Mesendoderm (in vitro differentiated cells): Measurements from ENCODE around the gene APOA1.
A peak's percentile ranks its signal among the peaks of the same experiment; 100 is the strongest.

Experiments
- DNase-seq: peaks from one replicate; pipeline ENCODE4 v3.0.0; 2013
- H2AK5ac ChIP-seq: 2 replicates; pipeline ENCODE4 v1.6.1; 2013; ENCODE audit warnings: low read length, inconsistent platforms
- H2BK120ac ChIP-seq: 2 replicates; pipeline ENCODE4 v1.6.1; 2013; ENCODE audit warnings: low read depth, mild to moderate bottlenecking, low read length, moderate library complexity, mixed read lengths
- H2BK15ac ChIP-seq: replicated peaks from 2 replicates; pipeline ENCODE4 v1.6.1; 2013; ENCODE audit warnings: low read depth, mild to moderate bottlenecking, moderate library complexity
- H2BK5ac ChIP-seq: 2 replicates; pipeline ENCODE4 v1.6.1; 2013; ENCODE audit warnings: low read length, inconsistent platforms
- H3K18ac ChIP-seq: 2 replicates; pipeline ENCODE4 v1.6.1; 2013; ENCODE audit warnings: mild to moderate bottlenecking, low read length, mixed read lengths
- H3K23ac ChIP-seq: one replicate; pipeline ENCODE4 v1.6.1; 2013; ENCODE audit warnings: low read length
- H3K27ac ChIP-seq: 2 replicates; pipeline ENCODE4 v1.5.1; 2013; ENCODE audit warnings: low read depth, mild to moderate bottlenecking, inconsistent platforms, low read length, moderate library complexity
- H3K27me3 ChIP-seq: 2 replicates; pipeline ENCODE4 v1.6.1; 2013; ENCODE audit warnings: low read length, control low read depth, mild to moderate bottlenecking, inconsistent platforms; ENCODE audit not compliant: insufficient read depth, poor library complexity
- H3K36me3 ChIP-seq: 2 replicates; pipeline ENCODE4 v1.6.1; 2013; ENCODE audit warnings: low read length, inconsistent platforms; ENCODE audit not compliant: control insufficient read depth, insufficient read depth
- H3K4ac ChIP-seq: one replicate; pipeline ENCODE4 v1.6.1; 2013; ENCODE audit warnings: low read depth, mild to moderate bottlenecking, low read length, moderate library complexity
- H3K4me1 ChIP-seq: 2 replicates; pipeline ENCODE4 v1.6.1; 2013; ENCODE audit warnings: low read depth, low read length, inconsistent platforms; ENCODE audit not compliant: control insufficient read depth
- H3K4me2 ChIP-seq: 2 replicates; pipeline ENCODE4 v1.6.1; 2013; ENCODE audit warnings: low read length
- H3K4me3 ChIP-seq: 2 replicates; pipeline ENCODE4 v1.5.1; 2013; ENCODE audit warnings: mild to moderate bottlenecking, low read length
- H3K56ac ChIP-seq: one replicate; pipeline ENCODE4 v1.6.1; 2013; ENCODE audit warnings: low read length
- H3K79me1 ChIP-seq: 2 replicates; pipeline ENCODE4 v1.6.1; 2013; ENCODE audit warnings: low read length, inconsistent platforms
- H3K79me2 ChIP-seq: 2 replicates; pipeline ENCODE4 v1.6.1; 2013; ENCODE audit warnings: mild to moderate bottlenecking, low read length; ENCODE audit not compliant: control insufficient read depth, insufficient read depth
- H3K9ac ChIP-seq: 2 replicates; pipeline ENCODE4 v1.6.1; 2013; ENCODE audit warnings: low read length, inconsistent platforms
- H4K5ac ChIP-seq: one replicate; pipeline ENCODE4 v1.6.1; 2013; ENCODE audit warnings: low read length
- H4K8ac ChIP-seq: one replicate; pipeline ENCODE4 v1.6.1; 2013; ENCODE audit warnings: low read depth, mild to moderate bottlenecking, control low read depth, low read length, moderate library complexity
- WGBS: extraction: QIAGEN DNeasy Blood & Tissue Kit; methylation state at CpG from one replicate; pipeline ENCODE4 v1.1.7; 2013; ENCODE audit warnings: low lambda C conversion rate, missing lambda C conversion rate; ENCODE audit not compliant: insufficient coverage; ENCODE audit errors: extremely low coverage; 5-methylcytosine and 5-hydroxymethylcytosine counted together

Gene APOA1

DNA sequence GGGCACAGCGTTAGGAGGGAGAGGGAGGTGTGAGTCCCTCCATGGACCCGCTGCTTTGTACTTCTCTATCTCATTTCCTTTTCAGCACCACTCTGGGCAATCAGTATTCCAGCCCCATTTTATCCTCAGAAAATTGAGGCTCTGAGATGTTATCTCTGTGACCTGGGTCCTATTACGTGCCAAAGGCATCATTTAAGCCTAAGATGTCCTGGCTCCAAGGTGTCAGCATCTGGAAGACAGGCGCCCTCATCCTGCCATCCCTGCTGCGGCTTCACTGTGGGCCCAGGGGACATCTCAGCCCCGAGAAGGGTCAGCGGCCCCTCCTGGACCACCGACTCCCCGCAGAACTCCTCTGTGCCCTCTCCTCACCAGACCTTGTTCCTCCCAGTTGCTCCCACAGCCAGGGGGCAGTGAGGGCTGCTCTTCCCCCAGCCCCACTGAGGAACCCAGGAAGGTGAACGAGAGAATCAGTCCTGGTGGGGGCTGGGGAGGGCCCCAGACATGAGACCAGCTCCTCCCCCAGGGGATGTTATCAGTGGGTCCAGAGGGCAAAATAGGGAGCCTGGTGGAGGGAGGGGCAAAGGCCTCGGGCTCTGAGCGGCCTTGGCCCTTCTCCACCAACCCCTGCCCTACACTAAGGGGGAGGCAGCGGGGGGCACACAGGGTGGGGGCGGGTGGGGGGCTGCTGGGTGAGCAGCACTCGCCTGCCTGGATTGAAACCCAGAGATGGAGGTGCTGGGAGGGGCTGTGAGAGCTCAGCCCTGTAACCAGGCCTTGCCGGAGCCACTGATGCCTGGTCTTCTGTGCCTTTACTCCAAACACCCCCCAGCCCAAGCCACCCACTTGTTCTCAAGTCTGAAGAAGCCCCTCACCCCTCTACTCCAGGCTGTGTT lies 8.5 kb downstream of the APOA1 start:
- no peak overlapping the region for H3K4me2 ChIP-seq
- no peak overlapping the region for H3K27ac ChIP-seq
- H3K27me3 ChIP-seq, result no peaks in the 10 kb centered on the region
- no peak overlapping the region for H4K5ac ChIP-seq
- no peaks in the 10 kb centered on the region for H3K4me1 ChIP-seq
- no peak overlapping the region for H2AK5ac ChIP-seq
- no peak overlapping the region for H3K18ac ChIP-seq
- H3K36me3 ChIP-seq, result no peaks in the 10 kb centered on the region
- H3K4ac ChIP-seq, result no peak overlapping the region
- no peaks in the 10 kb centered on the region for H3K79me1 ChIP-seq
- no peak overlapping the region for H3K9ac ChIP-seq
- no peak overlapping the region for H3K4me3 ChIP-seq
- no peaks in the 10 kb centered on the region for H3K79me2 ChIP-seq
- no peak overlapping the region for H4K8ac ChIP-seq
- WGBS, result no CpG with 5 or more reads among the region's 16 CpGs
- no peak overlapping the region for H2BK15ac ChIP-seq
- H2BK120ac ChIP-seq, result no peak overlapping the region
- H3K23ac ChIP-seq, result no peak overlapping the region
- peak; percentile 49 for DNase-seq
- H2BK5ac ChIP-seq, result no peak overlapping the region
- no peak overlapping the region for H3K56ac ChIP-seq

- no peak overlapping the region for H3K23ac ChIP-seq
- H3K4ac ChIP-seq, result no peak overlapping the region
- H3K79me2 ChIP-seq, result no peaks in the 10 kb centered on the region
- H3K4me2 ChIP-seq, result no peak overlapping the region
- no peak overlapping the region for H3K18ac ChIP-seq
- no peak overlapping the region for H2BK5ac ChIP-seq
- no peaks in the 10 kb centered on the region for H3K36me3 ChIP-seq
- no peak overlapping the region for H3K9ac ChIP-seq
- H3K4me3 ChIP-seq, result no peak overlapping the region
- H4K5ac ChIP-seq, result no peak overlapping the region
- H4K8ac ChIP-seq, result no peak overlapping the region
- no peaks in the 10 kb centered on the region for H3K4me1 ChIP-seq
- no peak overlapping the region for H2BK15ac ChIP-seq
- no peak for DNase-seq
- H2AK5ac ChIP-seq, result no peak overlapping the region
- H2BK120ac ChIP-seq, result no peak overlapping the region
- H3K27ac ChIP-seq, result no peak overlapping the region
- no peaks in the 10 kb centered on the region for H3K79me1 ChIP-seq
- no CpG with 5 or more reads among the region's 6 CpGs for WGBS
- H3K56ac ChIP-seq, result no peak overlapping the region
- H3K27me3 ChIP-seq, result no peaks in the 10 kb centered on the region
These were observed 10.0 kb downstream of the APOA1 start for GRCh38 chr11:116827461-116827860.

DNA sequence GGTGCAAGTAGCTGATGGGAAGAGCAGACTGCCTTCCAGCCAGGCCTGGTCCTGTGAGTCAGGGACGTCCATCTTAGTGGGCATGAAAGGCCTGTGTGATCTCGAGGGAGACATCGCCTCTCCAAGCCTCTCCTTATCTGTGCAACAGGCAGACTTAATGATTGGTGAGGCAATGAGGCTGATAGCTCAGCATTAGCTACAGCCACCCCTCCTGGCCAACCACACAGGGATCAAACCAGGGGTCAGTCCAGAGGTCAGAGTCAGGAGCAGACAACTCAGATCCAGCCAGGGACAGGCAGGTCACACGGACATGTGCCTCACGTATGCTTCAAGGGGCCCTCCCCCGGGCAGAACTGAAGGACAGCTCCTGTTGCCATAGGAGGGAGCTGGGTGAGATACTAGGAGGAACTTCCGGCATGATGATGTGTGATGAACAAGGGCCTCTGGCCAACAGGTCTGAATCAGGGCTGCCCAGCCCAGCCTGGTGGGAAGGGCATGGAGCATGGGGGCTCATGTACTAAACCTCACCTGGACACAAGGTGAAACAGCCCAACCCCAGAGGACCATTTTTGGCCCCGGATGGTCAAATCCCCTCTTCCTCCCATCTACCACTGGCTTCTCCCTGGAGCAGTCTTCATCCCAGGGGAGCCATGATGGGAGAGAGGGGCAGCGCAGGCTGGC lies 10.5 kb downstream of the APOA1 start:
- Histone ChIP-seq H3K18ac (no peak overlapping the region), H3K27ac (no peak overlapping the region), H3K4ac (no peak overlapping the region), H3K9ac (no peak overlapping the region), H3K4me1 (no peaks in the 10 kb centered on the region), H3K4me3 (no peak overlapping the region), H2BK15ac (no peak overlapping the region), H2BK120ac (no peak overlapping the region), H3K79me1 (no peaks in the 10 kb centered on the region), H3K4me2 (no peak overlapping the region), H2BK5ac (no peak overlapping the region), H4K5ac (no peak overlapping the region), H3K23ac (no peak overlapping the region), H3K27me3 (no peaks in the 10 kb centered on the region), H3K56ac (no peak overlapping the region), H3K79me2 (no peaks in the 10 kb centered on the region), H4K8ac (no peak overlapping the region), H3K36me3 (no peaks in the 10 kb centered on the region), H2AK5ac (no peak overlapping the region)
- no CpG with 5 or more reads among the region's 9 CpGs for WGBS
- no peak for DNase-seq

DNA sequence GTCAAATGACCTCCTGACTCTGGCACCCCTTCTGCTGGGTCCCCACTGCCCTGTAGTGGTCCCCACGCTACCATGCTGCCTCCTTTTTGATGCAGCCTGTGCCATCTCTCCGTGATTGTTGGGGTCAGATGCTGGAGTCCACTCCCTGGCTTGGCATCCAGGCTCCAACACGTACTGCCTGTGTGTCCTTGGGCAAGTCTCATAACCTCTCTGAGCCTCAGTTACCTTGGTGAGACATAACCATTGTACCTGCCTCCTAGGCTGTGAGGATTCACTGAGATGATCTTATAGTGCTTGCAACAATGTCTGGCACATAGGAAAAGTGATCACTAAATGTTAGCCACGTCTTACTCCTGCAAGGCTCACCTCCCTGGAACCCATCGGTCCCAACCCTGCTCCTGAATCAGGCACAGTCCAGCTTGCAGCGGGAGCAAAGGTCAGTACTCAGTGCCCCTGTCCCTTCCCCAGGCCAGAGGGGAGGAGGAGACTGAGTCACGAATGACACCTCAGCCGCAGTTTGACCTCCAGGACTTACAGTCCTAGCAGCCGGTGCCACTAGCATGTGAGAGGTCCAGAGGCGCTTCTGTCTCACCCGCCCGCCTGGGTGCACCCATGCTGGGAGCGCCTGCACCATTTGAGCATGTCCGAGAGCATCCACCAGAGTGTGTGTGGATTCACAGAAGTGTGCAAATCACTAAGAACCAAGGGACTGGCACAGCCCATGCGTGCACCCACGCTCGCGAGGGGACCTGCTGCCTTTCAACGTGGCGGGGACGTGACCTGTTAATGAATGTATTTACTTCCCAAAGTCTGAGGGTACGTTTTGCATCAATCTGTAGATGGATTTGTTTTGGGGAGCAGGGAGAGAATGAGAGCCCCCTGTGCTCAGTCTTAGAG lies 11.3 kb downstream of the APOA1 start:
- H3K79me2 ChIP-seq, result no peaks in the 10 kb centered on the region
- H2BK120ac ChIP-seq, result no peak overlapping the region
- H4K5ac ChIP-seq, result no peak overlapping the region
- DNase-seq, result no peak
- H3K18ac ChIP-seq, result no peak overlapping the region
- no peaks in the 10 kb centered on the region for H3K79me1 ChIP-seq
- no peak overlapping the region for H3K27ac ChIP-seq
- H2BK15ac ChIP-seq, result no peak overlapping the region
- H3K23ac ChIP-seq, result no peak overlapping the region
- H3K36me3 ChIP-seq, result no peaks in the 10 kb centered on the region
- no peak overlapping the region for H3K4me3 ChIP-seq
- H2BK5ac ChIP-seq, result no peak overlapping the region
- H3K56ac ChIP-seq, result no peak overlapping the region
- H3K4me2 ChIP-seq, result no peak overlapping the region
- no peak overlapping the region for H4K8ac ChIP-seq
- no peak overlapping the region for H2AK5ac ChIP-seq
- no CpG with 5 or more reads among the region's 22 CpGs for WGBS
- H3K4me1 ChIP-seq, result no peaks in the 10 kb centered on the region
- H3K27me3 ChIP-seq, result no peaks in the 10 kb centered on the region
- no peak overlapping the region for H3K9ac ChIP-seq
- H3K4ac ChIP-seq, result no peak overlapping the region

DNA sequence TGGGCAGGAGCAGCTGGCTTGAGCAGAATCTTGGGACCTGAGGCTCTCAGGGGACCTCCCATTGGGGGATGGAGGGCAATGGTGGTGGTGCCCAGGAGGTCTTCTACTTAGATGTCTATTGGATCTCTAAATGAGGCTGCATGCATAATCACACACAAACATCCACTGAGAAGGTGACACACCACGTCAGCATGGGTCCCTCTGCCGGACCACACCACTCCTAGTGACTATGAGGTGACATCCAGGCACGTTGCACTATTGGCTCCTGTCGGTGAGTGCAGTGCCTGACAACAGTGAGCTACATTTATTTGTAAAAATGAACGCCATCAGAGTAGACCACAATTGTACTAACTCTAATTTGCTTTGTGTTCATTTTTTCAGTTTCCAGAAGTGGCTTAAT lies 12.0 kb downstream of the APOA1 start:
- H2BK15ac ChIP-seq, result no peak overlapping the region
- no peak overlapping the region for H3K4ac ChIP-seq
- H3K56ac ChIP-seq, result no peak overlapping the region
- H3K27me3 ChIP-seq, result no peaks in the 10 kb centered on the region
- no peak overlapping the region for H3K4me3 ChIP-seq
- H3K23ac ChIP-seq, result no peak overlapping the region
- H3K36me3 ChIP-seq, result no peaks in the 10 kb centered on the region
- no peaks in the 10 kb centered on the region for H3K79me2 ChIP-seq
- H4K8ac ChIP-seq, result no peak overlapping the region
- no peak overlapping the region for H3K9ac ChIP-seq
- H3K79me1 ChIP-seq, result no peaks in the 10 kb centered on the region
- no peaks in the 10 kb centered on the region for H3K4me1 ChIP-seq
- no CpG with 5 or more reads among the region's 5 CpGs for WGBS
- no peak overlapping the region for H3K4me2 ChIP-seq
- no peak for DNase-seq
- H2AK5ac ChIP-seq, result no peak overlapping the region
- no peak overlapping the region for H4K5ac ChIP-seq
- no peak overlapping the region for H2BK120ac ChIP-seq
- H3K27ac ChIP-seq, result no peak overlapping the region
- H2BK5ac ChIP-seq, result no peak overlapping the region
- H3K18ac ChIP-seq, result no peak overlapping the region
